HG03095 (cell line): Measurements from ENCODE around the gene HGS.

Source experiments
- ATAC-seq: cut with Tn5 transposase; IDR thresholded peaks from one replicate; pipeline ENCODE4 v1.9.1; 2021; ENCODE audit warnings: moderate library complexity; ENCODE audit not compliant: unreplicated experiment

Gene HGS, protein sequence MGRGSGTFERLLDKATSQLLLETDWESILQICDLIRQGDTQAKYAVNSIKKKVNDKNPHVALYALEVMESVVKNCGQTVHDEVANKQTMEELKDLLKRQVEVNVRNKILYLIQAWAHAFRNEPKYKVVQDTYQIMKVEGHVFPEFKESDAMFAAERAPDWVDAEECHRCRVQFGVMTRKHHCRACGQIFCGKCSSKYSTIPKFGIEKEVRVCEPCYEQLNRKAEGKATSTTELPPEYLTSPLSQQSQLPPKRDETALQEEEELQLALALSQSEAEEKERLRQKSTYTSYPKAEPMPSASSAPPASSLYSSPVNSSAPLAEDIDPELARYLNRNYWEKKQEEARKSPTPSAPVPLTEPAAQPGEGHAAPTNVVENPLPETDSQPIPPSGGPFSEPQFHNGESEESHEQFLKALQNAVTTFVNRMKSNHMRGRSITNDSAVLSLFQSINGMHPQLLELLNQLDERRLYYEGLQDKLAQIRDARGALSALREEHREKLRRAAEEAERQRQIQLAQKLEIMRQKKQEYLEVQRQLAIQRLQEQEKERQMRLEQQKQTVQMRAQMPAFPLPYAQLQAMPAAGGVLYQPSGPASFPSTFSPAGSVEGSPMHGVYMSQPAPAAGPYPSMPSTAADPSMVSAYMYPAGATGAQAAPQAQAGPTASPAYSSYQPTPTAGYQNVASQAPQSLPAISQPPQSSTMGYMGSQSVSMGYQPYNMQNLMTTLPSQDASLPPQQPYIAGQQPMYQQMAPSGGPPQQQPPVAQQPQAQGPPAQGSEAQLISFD

DNA sequence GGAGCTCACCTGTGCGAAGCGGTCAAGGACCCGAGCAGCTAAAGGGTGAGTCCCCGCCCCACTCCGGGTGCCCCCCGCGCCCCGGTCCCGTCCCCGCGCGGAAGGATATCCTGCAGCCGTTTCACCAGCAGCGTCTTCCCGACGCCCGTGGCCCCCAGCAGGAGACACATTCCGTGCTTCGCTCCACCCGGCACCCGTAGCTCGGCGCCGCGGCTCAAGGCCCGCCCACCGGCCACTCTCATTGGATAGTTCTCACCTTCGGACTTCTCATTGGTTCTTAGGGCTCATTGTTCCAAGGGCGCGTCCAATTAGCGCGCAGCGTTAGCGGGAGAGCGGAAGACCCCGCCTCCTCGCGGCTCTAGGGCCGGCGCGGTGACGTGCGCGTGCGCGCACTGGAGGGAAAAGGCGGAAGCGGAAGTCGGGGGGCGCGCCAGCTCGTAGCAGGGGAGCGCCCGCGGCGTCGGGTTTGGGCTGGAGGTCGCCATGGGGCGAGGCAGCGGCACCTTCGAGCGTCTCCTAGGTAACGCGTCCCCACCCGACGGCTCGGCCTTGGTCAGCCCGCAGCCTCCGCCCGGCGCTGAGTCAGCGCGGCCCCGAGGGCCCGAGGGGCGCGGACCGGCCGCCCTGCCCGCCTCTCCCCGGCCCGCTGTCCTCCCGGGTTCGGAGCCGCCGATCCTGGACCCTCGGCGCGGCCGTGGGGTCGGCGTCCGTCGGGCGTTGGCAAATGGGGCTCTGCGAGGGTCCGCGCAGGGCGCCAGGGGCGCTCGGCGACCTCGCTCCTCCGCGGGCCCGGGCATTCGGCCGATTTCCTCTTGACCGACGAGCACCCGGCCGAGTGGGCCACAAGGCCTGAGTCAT, at the start of gene HGS, which contains the start of gene ARL16:
TSS of gene HGS (plus strand) at position 428 of the 858 bp plus-strand sequence. CDS start at position 484, 56 bp downstream.
TSS of gene ARL16 (minus strand) at position 214 of the 858 bp plus-strand sequence. CDS start at position 170, 44 bp downstream.
- ATAC-seq, result peak; percentile 77

DNA sequence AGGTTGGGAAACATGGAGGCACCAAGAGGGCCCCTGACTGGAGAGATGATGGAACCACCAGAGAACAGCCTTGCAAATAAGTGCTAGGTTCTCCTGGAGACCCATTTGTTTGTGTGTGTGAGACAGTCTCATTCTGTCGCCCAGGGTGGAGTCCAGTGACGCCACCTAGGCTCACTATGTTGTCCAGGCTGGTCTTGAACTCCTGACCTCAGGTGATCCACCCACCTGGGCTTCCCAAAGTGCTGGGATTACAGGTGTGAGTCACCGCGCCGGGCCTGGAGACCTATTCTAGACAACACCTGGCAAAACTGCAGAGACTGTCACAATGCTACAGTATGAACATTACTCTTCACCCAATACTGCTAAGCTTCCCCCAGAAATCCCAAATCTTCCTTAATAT, 48.4 kb upstream of the HGS start:
- no peak for ATAC-seq

- ATAC-seq, result peak; percentile 12
These were observed 47.8 kb upstream of the HGS start for GRCh38 chr17:81635973-81636504.

- peak; percentile 65 for ATAC-seq
These were observed 47.1 kb upstream of the HGS start, which contains the start of the genes NPLOC4 and TSPAN10 for GRCh38 chr17:81636505-81637288. Gene NPLOC4 (minus strand): TSS chr17:81637112. CDS start chr17:81636930, 182 bp downstream. Gene TSPAN10 (plus strand): TSS chr17:81637196. CDS start chr17:81642413, 5,217 bp downstream.

GRCh38 chr17:81638683-81639082, 45.1 kb upstream of the HGS start:
- no peak for ATAC-seq

GRCh38 chr17:81640011-81640410, 43.8 kb upstream of the HGS start:
- ATAC-seq, result no peak

GRCh38 chr17:81641825-81642489, 41.9 kb upstream of the HGS start:
- ATAC-seq, result no peak

DNA sequence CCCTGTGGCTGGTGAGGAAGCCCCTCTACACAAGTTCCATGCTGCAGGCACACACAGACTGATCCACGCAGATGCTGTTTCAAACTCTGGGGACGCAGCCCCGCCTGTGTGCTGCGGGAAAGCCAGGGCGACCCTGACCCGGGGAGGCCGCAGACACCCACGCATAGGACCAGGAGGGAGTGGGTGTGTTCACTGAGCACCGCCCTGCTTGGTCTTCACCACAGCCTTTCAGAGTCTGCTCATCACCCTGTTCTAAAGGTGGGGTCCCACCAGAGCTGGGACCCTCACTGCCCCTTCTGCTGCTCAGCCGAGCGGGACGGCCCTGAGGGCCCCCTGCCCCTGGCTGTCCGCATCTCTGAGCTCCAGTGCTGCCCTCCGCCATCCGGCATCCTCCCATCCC, 39.3 kb upstream of the HGS start:
- ATAC-seq, result no peak

- ATAC-seq, result no peak
These were observed 38.5 kb upstream of the HGS start for GRCh38 chr17:81644976-81645952.

DNA sequence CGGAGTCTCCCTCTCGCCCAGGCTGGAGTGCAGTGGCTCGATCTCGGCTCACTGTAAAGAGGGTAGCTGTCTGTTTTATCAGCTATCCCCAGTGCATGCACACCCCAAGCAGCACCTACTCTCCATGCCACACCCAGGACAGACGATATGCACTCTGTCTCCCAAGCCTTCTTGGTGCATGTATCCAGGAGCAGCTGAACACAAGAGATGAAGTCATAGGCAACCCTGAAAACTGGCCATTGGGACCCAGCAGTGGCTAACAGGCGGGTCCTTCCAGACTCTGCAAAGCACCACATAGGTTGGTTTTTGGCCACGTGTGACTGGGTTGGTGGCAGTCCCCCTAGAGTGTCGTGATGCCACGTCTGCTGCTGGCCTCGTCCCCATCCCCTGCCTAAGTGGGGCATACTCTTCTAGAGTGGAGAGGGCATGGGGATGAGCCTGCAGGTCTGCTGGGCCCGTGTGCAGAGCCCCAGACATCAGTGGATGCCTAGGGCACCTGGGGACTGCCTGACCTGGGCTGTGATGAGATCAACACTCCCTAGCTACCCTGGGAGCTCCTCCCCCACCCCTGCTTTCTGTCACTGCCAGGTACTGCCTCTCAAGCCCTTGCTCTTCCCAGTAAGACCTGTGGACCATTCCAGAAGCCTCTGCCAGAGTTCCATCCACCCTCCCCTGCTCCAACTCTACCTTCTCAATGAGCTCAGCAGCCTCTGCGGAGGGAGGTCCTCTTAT, 36.8 kb upstream of the HGS start:
- ATAC-seq, result no peak

DNA sequence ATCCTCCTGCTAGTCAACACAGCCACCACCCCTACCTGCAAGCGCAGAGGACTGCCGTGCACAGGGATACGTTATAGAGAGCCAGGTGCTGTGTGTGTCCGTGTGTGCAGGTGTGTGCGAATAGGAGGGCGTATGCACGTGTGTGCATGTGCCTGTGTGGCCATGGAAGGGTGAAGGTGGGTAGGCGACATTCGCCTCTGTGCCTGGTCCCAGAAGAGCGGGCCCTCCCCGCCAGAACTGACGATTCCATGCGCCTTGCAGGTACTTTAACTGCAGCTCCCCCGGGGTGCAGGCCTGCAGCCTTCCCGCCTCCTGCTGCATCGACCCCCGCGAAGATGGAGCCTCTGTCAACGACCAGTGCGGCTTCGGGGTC, 36.2 kb upstream of the HGS start:
- no peak for ATAC-seq

DNA sequence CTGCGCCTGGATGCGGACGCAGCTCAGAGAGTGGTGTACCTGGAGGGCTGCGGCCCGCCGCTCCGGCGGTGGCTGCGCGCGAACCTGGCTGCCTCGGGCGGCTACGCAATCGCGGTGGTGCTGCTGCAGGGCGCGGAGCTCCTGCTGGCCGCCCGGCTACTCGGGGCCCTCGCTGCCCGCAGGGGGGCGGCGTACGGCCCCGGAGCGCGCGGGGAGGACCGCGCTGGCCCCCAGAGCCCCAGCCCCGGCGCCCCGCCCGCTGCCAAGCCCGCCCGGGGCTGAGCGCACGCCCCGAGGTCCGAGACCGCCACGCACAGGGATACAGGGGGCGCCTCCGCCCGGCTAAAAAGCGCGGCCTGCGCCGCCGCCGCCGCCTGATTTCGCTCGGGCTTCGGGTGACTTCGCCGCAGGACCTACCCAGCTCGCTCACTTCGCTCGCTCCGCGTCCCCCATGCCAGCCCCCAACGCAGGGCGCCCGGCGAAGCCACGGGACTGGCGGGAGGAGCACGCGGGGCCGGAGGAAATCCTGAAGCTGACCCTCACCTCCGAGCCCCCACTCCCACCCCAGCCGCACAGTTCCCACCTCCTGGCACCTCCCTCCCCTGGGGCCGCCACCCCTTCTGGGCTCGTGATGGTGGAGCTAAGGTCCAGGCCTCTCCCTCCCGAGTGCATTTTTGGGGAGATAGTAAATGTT, 35.7 kb upstream of the HGS start:
- no peak for ATAC-seq

- ATAC-seq, result no peak
These were observed 35.1 kb upstream of the HGS start for GRCh38 chr17:81648707-81649085.

GRCh38 chr17:81650951-81651350, 32.9 kb upstream of the HGS start:
- no peak for ATAC-seq

DNA sequence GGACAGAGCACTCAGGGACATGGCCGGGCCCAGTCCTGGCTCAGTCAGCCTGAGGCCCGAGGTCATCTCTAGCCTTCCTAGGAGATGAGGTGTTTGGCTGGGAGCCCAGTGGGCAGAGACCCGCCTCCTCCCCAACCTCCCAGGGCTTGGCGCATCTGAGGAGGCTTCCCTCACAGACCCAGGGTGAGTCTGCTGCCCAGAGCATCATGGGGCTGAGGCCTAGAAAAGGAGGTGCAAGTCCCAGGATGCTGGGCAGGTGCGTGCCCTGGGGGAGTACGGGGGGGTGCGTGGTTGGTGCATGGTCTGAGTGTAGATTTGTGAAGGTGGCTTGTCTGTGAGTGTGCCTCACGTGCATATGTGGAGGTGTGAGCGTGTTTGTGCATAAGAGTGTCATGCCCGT, 32.1 kb upstream of the HGS start:
- no peak for ATAC-seq

- ATAC-seq, result no peak
These were observed 30.7 kb upstream of the HGS start for GRCh38 chr17:81652906-81653771.
